Activated CD8-positive, alpha-beta memory T cell treated with anti-CD3 and anti-CD28 coated beads for 24 hours (primary cell): Measurements from ENCODE around the gene RGMA.
A peak's percentile ranks its signal among the peaks of the same experiment; 100 is the strongest.

Source experiments
- DNase-seq: peaks from one replicate; pipeline ENCODE4 v3.0.0-alpha.2; 2020

The RGMA gene

GRCh38 chr15:93089727-93090305 lies 805 bp upstream of the RGMA start:
- DNase-seq = no peak

DNA sequence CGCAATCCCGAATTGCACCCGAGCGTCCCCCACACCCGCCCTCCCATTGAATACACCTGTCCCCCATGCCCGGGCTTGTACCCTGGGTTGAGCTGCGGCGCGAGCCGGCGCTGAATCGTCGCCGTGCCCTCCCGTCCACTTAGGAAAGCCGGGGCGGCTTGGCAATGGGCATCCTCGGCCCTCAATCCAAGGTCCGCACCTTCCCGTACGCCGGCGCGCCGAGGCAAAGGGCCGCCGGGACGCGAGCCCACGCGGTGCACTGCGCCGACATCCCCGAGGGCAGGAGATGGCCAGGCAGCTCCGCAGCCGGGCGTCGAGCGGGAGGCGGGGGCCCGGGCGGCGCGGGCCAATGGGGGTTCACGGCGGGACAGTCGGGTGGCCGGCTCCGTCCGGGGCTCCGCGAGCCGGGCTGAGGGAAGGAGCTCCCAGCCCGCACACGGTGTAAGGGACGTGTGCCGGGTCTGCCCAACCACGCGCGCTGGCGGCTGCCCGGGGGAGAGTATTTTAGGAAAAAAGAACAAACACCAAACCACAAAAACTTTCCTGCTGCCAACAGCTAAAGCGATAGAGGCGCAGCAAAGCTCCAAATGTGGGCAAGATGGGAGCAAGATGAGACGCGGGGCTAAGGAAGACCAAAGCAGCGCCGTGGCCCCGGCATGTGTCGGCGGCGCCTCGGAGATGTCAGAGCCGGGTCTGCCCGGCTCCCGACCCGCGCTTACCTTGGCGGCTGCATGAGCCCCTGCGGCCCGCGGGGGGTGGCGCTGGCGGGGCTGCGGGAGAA lies 621 bp downstream of the RGMA start:
- DNase-seq = peak; percentile 69

DNA sequence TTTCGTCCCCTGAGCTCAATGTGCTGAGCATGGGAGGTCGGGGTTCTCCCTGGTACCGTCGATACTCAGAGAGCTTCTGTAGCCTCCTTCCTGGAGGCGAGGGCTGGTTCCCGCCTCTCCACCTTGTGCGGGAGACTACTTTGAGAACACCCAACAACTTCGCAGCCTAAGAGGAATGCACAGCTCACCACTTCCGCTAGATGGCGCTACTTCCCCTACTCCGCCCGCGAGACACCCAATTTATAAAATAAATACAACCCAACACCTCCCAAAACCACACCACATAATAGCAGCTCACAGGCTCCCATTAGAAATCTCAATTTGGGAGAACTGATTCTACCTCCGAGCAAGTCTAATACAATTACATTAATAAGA lies 1.2 kb downstream of the RGMA start:
- DNase-seq = peak; percentile 84

- DNase-seq = no peak
Measured at GRCh38 chr15:93086791-93087190, 2.2 kb downstream of the RGMA start.

- no peak for DNase-seq
Measured at GRCh38 chr15:93085692-93086091, 3.3 kb downstream of the RGMA start.

DNA sequence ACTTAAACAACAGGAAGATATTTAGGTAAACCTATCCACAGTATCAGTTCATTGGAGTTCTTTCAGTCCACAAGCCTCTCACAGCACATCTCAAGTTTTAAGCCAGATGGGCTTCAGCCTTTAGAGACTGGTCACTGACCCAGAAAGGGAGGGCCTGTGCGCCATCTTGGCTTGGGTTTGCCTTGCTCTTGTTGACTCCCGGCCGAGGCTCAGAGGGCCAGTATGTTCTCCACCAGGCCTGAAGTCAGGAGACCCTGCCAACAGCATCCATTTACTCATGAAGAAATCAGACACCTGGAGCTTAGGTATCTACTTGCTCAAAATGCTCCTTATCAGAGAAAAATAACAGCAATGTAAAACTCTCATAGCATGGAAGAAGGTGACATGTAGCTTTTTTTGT lies 6.2 kb downstream of the RGMA start:
- DNase-seq = no peak

GRCh38 chr15:93081399-93081798 lies 7.6 kb downstream of the RGMA start:
- no peak for DNase-seq

- DNase-seq = no peak
Measured at GRCh38 chr15:93080451-93080850, 8.6 kb downstream of the RGMA start.

DNA sequence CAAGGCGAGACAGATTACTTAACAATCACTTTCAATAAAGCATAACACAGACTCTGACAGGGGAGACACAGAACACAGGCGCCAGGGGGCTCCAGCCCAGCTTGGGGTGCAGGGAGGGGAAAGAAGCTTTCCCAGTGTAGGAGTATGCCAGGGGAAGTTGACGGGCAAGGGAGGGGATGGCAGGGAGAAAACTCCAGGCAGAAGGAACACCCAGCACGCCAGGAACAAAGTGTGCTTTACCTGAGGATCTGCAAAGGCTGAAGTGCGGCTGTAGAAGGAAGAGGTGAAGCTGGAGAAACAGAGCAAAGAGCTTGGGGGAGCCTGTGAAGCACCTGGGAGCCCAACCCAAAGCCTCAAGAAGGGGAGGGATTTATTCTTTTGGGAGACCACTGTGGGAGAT lies 12.1 kb downstream of the RGMA start:
- no peak for DNase-seq

GRCh38 chr15:93076217-93076616 lies 12.8 kb downstream of the RGMA start:
- DNase-seq = no peak

DNA sequence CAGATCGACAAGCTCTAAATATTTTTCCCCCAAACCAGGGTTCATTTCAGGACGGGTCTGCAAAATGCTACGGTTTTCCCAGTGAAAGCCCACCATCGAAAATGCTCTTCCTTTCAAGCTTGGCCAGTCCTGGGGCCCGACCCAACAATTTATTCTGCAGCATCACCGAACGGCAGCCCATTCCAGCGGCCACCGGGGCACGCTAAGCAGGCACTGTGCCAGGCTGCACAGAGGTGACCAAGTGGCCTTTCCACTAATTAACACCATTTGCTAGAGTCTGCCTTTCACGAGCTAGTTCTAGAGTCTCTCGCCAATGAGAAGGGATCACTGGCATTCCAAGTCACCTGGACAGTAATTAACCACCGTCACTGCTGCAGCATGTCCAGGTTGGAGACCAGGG lies 14.4 kb downstream of the RGMA start:
- DNase-seq = no peak

- DNase-seq = no peak
Measured at GRCh38 chr15:93073465-93073952, 15.5 kb downstream of the RGMA start.

GRCh38 chr15:93072411-93073394 lies 16.3 kb downstream of the RGMA start:
- DNase-seq = no peak

DNA sequence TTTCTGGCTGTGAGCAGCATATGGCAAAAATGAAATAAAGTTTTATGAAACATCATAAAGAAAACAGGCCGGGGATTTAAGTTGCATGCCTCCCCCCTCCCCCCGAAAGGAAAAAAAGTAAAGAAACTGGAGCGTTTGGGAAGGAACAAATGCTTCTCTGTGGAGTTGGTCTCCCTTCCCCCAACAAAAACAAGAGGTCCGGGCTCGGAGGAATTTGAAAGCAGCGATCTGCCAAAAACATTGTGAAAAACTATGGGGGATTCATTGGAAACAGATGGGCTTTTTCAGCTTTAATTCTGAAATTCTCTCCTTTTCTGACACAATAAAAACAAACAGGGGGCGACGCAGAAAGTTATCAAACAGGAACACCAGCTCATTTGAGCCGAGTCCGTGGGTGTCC lies 17.0 kb downstream of the RGMA start:
- no peak for DNase-seq

- DNase-seq = no peak
Measured at GRCh38 chr15:93071469-93071936, 17.5 kb downstream of the RGMA start.

GRCh38 chr15:93070551-93071296 lies 18.3 kb downstream of the RGMA start:
- DNase-seq = no peak

DNA sequence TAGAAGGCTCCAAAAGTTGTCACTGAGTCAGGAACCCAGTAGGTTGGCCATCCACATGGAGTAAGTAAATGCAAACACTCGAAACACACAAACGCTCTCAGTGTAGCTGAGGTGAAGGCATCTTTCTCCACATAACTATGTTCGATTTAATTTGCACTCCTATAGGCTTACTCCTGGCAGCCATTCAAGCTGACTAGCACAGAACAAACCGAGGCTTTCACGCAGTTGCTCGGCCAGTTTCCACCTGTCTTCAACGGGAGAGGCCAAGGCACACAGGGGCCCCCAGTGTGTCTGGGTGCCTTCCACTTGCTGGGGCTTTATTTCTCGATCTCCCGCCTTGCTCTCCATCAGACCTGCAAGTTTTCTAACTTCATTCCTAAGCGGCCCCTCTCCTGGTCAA lies 18.9 kb downstream of the RGMA start:
- no peak for DNase-seq

DNA sequence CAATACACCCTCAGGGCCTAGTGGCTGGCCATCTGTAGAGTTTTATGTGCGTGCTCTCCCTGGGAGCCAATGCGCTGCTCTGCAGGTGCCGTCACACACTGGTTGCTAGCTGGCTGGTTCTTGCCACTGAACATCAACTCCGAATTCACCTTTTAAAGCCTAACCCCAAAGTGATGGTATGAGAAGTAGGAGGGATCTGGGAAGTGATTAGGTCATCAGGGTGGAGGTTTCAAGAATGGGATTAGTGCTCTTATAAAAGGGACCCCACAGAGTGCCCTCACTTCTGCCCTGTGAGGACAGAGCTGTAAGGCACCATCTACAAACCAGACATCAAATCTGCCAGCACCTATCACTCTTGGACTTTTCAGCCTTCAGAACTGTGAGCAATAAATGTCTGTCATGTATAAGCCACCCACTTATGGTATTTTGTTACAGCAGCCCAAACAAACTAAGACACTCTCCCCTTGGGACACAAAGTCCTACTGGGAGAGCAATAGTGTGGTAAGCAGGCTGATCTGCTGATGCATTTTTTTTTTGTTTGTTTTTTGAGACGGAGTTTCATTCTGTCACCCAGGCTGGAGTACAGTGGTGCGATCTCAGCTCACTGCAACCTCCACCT lies 20.3 kb downstream of the RGMA start:
- DNase-seq = no peak

GRCh38 chr15:93067649-93068085 lies 21.3 kb downstream of the RGMA start:
- DNase-seq = no peak

- no peak for DNase-seq
Measured at GRCh38 chr15:93066834-93067648, 22.0 kb downstream of the RGMA start.

- no peak for DNase-seq
Measured at GRCh38 chr15:93066224-93066681, 22.8 kb downstream of the RGMA start.
